SH-SY5Y (cell line): ENCODE data around the gene FSHB.

ENCODE experiments used
- GATA2 ChIP-seq: IDR thresholded peaks from 2 replicates; pipeline ENCODE4 v1.6.1; 2011; ENCODE audit warnings: mild to moderate bottlenecking, low read depth, low read length
- GATA3 ChIP-seq: IDR thresholded peaks from 2 replicates; pipeline ENCODE4 v1.6.1; 2011; ENCODE audit warnings: low read depth, mild to moderate bottlenecking, low read length, moderate library complexity

Gene FSHB

DNA sequence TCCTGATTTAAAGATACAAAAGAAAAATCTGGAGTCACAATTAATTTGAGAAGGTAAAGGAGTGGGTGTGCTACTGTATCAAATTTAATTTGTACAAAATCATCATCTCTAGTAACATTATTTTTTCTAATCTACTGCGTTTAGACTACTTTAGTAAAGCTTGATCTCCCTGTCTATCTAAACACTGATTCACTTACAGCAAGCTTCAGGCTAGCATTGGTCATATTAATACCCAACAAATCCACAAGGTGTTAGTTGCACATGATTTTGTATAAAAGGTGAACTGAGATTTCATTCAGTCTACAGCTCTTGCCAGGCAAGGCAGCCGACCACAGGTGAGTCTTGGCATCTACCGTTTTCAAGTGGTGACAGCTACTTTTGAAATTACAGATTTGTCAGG, at the start of gene FSHB:
TSS of gene FSHB (plus strand) at position 301 of the 400 bp plus-strand sequence. CDS start 889 bp downstream, outside the sequence.
- TF ChIP-seq GATA2 (no peak), GATA3 (no peak)

DNA sequence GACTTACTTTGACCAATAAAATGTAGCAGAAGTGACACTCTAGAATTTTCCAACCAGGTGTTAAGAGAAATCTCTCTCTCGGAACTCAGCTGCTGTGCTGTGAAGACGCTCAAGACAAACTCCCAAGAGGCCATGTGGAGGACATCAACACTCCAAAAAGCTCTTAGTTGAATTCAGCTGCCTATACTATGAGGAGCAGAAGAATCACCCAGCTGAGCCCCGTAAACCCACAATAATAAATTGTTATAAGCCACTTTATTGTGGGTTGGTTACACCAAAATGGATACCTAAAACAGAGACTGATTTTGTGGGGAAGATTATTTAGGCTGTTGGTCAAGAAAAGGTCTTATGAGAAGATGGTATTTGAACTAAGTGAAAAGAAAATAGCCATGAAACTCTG, 44.1 kb upstream of the FSHB start:
- no peak for TF ChIP-seq GATA2
- no peak for TF ChIP-seq GATA3

DNA sequence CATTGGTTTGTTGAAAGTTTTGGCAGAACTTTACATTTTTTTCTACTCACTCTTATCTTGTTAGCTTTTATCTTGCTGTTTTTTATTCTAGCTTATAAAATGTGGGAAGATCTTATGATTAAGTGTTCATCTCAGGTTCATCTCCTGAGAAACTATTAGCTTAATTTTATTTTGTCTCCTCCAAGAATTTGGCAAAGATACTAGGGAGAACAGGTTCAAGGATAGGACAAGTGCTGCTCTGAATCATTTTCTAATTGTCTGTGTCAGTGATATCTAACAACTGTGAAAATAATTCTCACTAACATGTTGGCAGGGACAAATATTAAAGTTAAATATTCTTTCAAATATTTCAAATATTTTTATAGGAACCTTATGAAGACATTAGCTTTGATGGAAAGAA, 38.2 kb upstream of the FSHB start:
- no peak for TF ChIP-seq GATA3
- TF ChIP-seq GATA2 = no peak

DNA sequence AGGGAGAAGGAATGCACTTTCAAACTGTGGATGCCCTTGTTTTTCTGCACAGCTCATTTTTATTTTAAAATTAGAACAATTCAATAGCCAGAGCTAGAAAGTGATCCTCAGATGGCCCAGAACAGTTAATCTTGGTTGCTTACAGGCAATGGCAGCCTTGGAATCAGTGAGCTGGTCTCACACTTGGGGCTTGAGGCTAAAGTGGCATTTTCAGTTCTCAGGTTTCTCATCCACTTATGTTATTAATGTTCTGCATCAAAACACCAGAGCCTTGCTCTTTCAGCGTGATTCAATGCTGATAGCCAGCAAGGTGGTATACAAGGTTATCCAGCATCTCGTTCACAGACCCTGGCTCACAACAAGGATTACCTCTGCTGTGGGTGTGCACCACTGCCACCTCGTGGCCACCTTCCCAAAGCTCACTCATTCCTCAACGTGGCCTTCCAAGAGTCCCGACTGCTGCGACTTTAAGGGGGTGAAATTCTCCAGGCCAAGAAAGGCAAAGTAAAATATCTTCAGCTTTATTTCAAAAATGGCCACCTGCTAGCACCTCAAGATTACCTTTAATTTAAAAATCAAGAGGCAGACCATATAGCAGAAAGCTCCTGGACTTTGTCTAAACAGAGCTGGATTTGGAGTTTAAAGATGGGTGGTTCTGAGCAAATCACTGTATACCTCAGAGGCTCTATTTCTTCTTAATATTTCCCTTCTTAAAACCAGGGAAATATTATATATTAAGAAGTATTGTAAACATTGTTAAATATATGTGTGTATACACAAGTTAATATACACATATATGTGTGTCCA, 34.2 kb upstream of the FSHB start:
- TF ChIP-seq GATA2 = no peak
- no peak for TF ChIP-seq GATA3

DNA sequence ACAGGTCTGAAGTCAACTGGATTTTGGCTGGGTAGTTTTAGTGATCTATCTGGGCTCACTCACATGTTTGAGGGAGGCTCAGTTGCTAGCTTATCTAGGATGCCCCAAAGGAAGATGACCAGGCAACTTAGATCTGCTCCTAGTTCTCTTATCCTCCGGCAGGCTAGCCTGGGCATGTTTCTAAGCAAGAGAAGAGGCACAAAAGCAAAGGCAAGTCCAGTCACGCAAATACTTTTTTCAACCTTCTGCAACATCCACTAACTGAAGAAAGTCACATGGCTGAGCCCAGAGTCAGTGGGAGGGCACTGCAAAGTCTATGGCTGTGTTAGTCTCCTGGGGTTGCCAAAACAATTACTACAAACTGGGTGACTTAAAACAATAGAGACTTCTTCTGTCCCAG, 32.9 kb upstream of the FSHB start:
- TF ChIP-seq GATA3 (no peak), GATA2 (no peak)

DNA sequence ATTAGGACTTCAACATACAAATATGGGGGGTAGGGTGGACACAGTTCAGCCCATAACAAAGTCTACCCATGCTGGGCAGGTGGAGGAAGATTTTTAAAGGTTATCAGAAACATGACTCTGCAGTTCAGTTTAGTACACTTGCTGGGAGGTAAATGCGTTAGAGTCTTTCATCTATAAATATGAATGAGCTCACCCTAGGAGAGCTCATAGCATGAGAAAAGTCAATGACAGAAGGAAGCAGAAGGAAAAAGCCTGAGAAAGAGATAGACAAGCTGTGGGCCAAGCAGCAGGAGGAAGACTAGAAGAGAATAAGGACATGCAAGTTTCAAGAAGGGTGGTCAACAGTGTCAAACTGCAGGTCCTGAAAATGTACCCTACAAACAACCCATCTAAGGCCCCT, 27.0 kb upstream of the FSHB start:
- TF ChIP-seq GATA3 (no peak), GATA2 (no peak)

DNA sequence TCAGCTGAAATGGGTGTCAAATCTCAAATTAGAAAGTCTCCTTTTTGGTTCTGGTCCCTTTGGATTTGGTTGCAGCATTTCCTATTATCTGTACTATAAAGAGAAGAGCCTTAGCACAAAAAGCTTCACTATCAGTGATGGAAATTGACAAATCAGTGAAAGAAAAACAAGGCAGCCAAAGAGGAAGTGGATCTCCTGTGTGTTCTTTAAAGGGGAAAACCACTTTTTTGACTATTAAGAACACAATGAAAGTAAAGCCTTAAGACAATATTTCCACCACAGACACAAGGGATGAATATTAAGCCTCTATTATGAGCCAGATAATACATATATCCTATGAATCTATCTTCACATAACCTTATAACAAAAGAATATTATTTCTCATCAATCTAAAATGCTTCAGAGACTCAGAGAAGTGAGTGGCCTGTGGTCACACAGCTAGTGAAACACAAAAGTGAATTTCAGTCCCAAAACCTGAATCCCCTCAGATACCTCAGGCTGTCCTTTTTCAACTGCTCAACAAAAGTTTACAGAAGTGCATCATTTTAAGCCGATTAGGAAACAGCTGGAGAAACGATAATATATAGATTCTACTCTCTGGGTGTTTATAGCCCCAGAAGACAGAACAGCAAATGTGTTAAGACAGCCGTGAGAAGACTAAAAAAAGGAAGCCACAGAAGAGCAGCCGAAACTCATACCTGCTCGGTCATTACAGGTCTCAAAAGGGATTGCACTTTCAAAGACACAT, 24.4 kb upstream of the FSHB start:
- TF ChIP-seq GATA2 (no peak), GATA3 (no peak)

DNA sequence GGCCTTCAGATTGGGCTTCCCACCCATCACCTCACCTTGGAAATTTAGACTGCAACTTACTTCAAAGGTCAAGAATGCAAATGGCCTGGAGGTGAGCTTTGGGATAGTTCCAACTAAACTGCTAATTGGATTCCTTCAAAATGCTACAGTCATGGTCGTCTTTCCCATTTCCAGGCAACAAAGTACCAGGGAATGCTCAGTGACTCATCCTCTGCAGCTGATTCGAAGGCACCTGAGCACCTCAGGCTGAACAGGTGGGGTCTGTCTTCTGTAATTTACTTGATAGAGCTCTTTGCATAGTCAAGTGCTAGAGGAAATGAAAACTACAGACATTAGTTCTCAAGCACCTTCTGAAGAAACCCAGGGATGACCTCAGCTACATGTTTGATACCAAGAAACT, 20.5 kb upstream of the FSHB start:
- TF ChIP-seq GATA2 = no peak
- no peak for TF ChIP-seq GATA3

DNA sequence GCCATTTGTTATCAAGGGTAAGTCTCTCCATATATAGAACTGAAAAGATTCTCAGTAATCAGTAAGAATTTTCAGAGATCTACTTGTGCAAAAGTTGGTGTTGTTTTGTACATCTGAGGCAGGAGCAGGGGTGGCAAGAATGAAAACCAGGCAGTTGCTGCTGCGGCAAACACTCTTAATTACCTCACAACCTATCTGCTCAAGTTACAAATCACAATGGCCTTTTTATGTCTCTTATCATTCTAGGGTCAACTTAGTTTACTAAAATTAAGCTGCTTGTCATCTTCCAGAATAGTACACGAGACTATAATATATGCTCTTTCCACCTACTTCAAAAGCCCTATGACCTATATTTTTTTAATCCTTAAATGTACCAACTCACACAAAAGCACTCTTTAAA, 14.3 kb upstream of the FSHB start:
- TF ChIP-seq GATA2 (no peak), GATA3 (no peak)

DNA sequence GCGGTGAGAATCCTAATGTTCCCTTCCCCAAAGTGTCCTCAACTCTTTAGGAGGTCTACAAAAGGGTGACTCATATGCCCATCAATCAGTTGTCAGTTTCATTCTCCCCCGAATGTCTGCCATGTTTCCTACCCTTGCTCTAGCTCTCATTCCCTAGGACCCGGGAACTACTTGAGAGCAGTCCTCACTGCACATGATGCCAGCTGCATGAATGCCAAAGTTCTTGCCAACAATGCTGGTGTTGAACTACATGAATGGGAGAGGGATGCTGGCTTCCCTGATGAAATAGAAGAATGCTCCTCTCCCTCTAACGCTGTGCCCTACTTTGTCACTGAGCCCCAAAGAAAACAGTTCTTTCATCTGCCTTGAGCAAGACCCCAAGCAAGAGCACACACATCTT, 12.5 kb upstream of the FSHB start:
- TF ChIP-seq GATA2 (no peak), GATA3 (no peak)

DNA sequence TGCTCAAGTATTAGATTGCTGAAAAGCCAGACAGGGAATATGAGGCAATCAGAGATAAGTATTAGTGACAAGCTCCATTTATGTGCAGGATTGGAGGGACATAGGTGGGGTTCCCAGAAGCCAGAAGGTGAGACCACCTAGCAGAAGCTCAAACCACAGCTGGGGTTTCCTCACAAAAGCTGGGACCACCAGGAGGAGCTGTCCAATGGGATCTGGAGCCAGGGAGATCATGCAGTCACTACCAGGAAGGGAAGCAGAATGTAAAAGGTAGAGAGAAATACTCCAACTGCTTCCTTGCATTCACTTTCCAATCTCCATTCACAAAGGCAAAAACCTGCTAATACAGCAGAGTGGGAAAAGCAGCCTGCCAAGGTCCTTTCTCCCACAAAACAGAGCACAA, 5.2 kb upstream of the FSHB start:
- TF ChIP-seq GATA2 = no peak
- TF ChIP-seq GATA3 = no peak

DNA sequence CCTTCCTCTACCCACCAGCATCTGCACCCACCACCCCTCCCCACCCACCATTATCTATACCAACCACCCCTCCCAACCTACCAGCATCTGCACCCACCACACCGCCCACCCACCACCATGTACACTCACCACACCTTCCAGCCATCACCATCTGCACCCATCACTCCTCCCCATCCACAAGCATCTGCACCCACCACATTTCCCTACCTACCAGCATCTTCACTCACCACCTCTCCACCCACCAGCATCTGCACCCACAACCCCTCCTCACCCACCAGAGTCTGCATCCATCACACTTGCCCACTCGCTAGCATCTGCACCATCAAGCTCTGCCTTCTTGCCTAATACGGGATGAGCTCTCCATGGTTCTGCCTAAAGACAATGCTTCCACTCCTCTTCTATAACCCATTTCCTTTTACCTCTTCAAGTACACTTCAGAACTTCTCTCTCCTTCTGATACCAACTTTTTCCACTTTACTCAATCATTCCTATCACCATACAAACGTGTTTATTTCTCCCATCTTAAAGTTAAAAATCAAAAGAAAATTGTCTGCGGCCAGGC, 2.4 kb upstream of the FSHB start:
- TF ChIP-seq GATA3 (no peak), GATA2 (no peak)

DNA sequence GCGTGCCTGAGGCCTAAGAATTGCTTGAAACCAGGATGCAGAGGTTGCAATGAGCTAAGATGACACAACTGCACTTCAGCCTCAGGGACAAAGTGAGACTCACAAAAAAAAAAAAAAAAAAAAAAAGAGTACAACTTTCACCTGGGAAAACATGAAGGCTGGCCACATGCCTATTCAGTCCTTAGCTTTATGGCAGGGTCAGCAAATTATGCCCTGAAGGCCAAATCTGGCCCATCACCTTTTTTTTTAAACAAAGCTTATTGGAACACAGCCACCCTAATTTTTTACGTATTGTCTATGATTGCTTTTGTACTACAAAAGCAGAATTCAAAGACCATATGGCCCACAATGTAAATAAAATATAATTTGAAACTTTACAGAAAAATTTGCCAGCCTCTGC, 8.2 kb downstream of the FSHB start:
- TF ChIP-seq GATA3 = no peak
- no peak for TF ChIP-seq GATA2

DNA sequence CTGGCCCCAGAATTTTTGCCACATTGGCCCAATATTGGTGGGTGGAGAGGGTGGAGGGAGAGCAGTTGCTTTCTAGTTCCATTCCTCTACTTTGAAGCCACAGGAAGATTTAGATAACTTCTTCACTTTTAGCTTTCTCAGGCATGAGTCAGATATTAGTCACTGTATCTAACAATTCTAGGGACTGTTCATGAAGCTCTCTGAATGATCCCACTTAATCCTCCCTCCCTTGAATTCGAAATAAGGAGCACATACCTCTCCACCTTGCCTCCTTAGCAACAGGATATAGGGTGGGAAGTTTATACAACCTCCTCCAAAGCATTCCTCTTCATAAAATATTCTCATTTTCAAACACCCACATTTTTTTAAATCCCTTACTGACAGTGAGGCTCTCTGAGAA, 13.5 kb downstream of the FSHB start:
- TF ChIP-seq GATA3 = no peak
- no peak for TF ChIP-seq GATA2

DNA sequence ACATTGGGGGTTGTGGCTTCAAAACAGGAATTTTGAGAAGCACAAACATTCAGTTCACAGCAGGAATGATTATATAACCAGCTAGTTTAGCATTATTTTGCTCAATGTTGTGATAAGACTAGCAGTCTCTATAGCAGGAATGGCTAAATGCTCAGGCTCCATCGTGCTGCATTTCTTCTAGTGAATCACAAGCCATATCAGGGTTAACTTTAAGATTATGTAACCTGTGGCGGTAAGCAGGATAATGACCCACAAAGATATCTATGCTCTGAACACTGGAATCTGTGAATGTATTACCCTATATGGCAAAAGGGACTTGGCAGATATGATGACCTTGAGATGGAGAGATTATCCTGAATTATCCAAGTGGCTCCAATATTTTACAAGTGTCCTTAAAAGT, 14.8 kb downstream of the FSHB start:
- TF ChIP-seq GATA2 = no peak
- no peak for TF ChIP-seq GATA3
